Fibroblast of the aortic adventitia (primary cell): ENCODE measurements around the gene RARRES2. TPM values are rescaled to one million over a fixed set of nuclear protein-coding genes. Genes with fewer than 3 reads are reported as not detected.

Source experiments
- DNase-seq: peaks from one replicate; pipeline ENCODE4 v3.0.0-alpha.2; 2010; ENCODE audit warnings: low read depth
- H3K4me3 ChIP-seq: 2 replicates; pipeline ENCODE4 v1.5.1; 2011; ENCODE audit warnings: low read depth, mild to moderate bottlenecking, control low read depth, low read length, moderate library complexity
- CTCF ChIP-seq: IDR thresholded peaks from 2 replicates; pipeline ENCODE4 v1.5.1; 2011; ENCODE audit warnings: mild to moderate bottlenecking, low read length, control low read depth, inconsistent platforms; ENCODE audit not compliant: insufficient read depth
- total RNA-seq: library from RNA; depleted of rRNA; stranded (reverse); fragments of >200 nt; gene quantifications from 2 replicates; pipeline ENCODE4 v1.2.3, GENCODE V29; 2012; ENCODE audit warnings: low replicate concordance

RARRES2 gene
- total RNA-seq, 1 donor = 1.4 TPM

- no peak overlapping the region for H3K4me3 ChIP-seq
- DNase-seq = no peak
- no peak for TF ChIP-seq CTCF
Observed at GRCh38 chr7:150338166-150338829, 3.1 kb downstream of the RARRES2 start.

GRCh38 chr7:150337659-150338081 is 3.8 kb downstream of the RARRES2 start:
- no peak for DNase-seq
- no peak overlapping the region for H3K4me3 ChIP-seq
- TF ChIP-seq CTCF = no peak

- TF ChIP-seq CTCF = no peak
- no peak for DNase-seq
- no peak overlapping the region for H3K4me3 ChIP-seq
Observed at GRCh38 chr7:150337179-150337578, 4.2 kb downstream of the RARRES2 start.

GRCh38 chr7:150336746-150337145 is 4.7 kb downstream of the RARRES2 start:
- no peak for DNase-seq
- H3K4me3 ChIP-seq = no peak overlapping the region
- TF ChIP-seq CTCF = no peak

GRCh38 chr7:150335774-150336112 is 5.7 kb downstream of the RARRES2 start:
- TF ChIP-seq CTCF = no peak
- H3K4me3 ChIP-seq = no peak overlapping the region
- DNase-seq = no peak

- DNase-seq = peak; percentile 67
- no peak for TF ChIP-seq CTCF
- no peak overlapping the region for H3K4me3 ChIP-seq
Observed at GRCh38 chr7:150335108-150335773, 6.2 kb downstream of the RARRES2 start.
